IPS-NIHi7 (cell line): ENCODE measurements around the gene VPS33A.

Experiments used
- DNase-seq: peaks from one replicate; pipeline ENCODE4 v3.0.0; 2012; ENCODE audit warnings: mixed read lengths; ENCODE audit errors: extremely low spot score

Gene VPS33A

GRCh38 chr12:122250536-122250935, 15.8 kb downstream of the VPS33A start:
- DNase-seq: no peak

- no peak for DNase-seq
These were observed 16.2 kb downstream of the VPS33A start for GRCh38 chr12:122250047-122250446.

GRCh38 chr12:122245553-122245952, 20.7 kb downstream of the VPS33A start:
- no peak for DNase-seq

GRCh38 chr12:122244565-122245371, 21.5 kb downstream of the VPS33A start:
- no peak for DNase-seq

GRCh38 chr12:122243965-122244364, 22.3 kb downstream of the VPS33A start:
- no peak for DNase-seq

- no peak for DNase-seq
These were observed 27.4 kb downstream of the VPS33A start for GRCh38 chr12:122238861-122239260.

GRCh38 chr12:122235741-122236140, 30.6 kb downstream of the VPS33A start:
- DNase-seq: no peak

- no peak for DNase-seq
These were observed 33.6 kb downstream of the VPS33A start for GRCh38 chr12:122232691-122233090.

GRCh38 chr12:122230798-122231197, 35.5 kb downstream of the VPS33A start:
- no peak for DNase-seq

GRCh38 chr12:122228092-122228491, 38.2 kb downstream of the VPS33A start:
- no peak for DNase-seq

- DNase-seq: no peak
These were observed 39.0 kb downstream of the VPS33A start for GRCh38 chr12:122227341-122227740.

- DNase-seq: no peak
These were observed 39.7 kb downstream of the VPS33A start for GRCh38 chr12:122226366-122227125.

- peak; percentile 98 for DNase-seq
These were observed 40.5 kb downstream of the VPS33A start, which contains the start of gene DIABLO for GRCh38 chr12:122225683-122226365. DIABLO (minus strand) TSS chr12:122226052; CDS start chr12:122226014, 38 bp downstream.

GRCh38 chr12:122216445-122216844, 49.8 kb downstream of the VPS33A start:
- DNase-seq: no peak

- no peak for DNase-seq
These were observed 50.5 kb downstream of the VPS33A start for GRCh38 chr12:122215771-122216170.

- DNase-seq: no peak
These were observed 58.0 kb downstream of the VPS33A start for GRCh38 chr12:122208073-122208820.

- DNase-seq: no peak
These were observed 58.9 kb downstream of the VPS33A start for GRCh38 chr12:122207391-122207790.

- no peak for DNase-seq
These were observed 59.3 kb downstream of the VPS33A start for GRCh38 chr12:122206976-122207375.

GRCh38 chr12:122206111-122206881, 60.0 kb downstream of the VPS33A start:
- DNase-seq: no peak

- no peak for DNase-seq
These were observed 61.0 kb downstream of the VPS33A start for GRCh38 chr12:122205053-122205925.
